Panc1 (cell line): ENCODE measurements around the gene IRF2BP1.

Experiments used
- POLR2AphosphoS5 ChIP-seq: IDR thresholded peaks from 2 replicates; pipeline ENCODE4 v1.6.1; 2012; ENCODE audit warnings: mild to moderate bottlenecking, low read depth, low read length, moderate library complexity
- SIN3A ChIP-seq: IDR thresholded peaks from 2 replicates; pipeline ENCODE4 v1.6.1; 2012; ENCODE audit warnings: low read depth, mild to moderate bottlenecking, low read length, moderate library complexity, borderline replicate concordance; ENCODE audit not compliant: insufficient read depth
- TF ChIP-seq, protein P1 (sequence below): fragments of 450-650 bp; IDR thresholded peaks from 2 replicates; pipeline ENCODE4 v1.5.1; 2017; ENCODE audit warnings: mild to moderate bottlenecking
- TF ChIP-seq, protein P2 (sequence below), 2 experiments: IDR thresholded peaks; 2 replicates each; pipeline ENCODE4 v1.6.1; 2011 to 2012; ENCODE audit warnings: low read depth in 2 of 2, control low read depth in 1 of 2, low read length in 1 of 2, mild to moderate bottlenecking in 1 of 2, moderate library complexity in 1 of 2; ENCODE audit not compliant: insufficient read depth in 1 of 2

DNA sequence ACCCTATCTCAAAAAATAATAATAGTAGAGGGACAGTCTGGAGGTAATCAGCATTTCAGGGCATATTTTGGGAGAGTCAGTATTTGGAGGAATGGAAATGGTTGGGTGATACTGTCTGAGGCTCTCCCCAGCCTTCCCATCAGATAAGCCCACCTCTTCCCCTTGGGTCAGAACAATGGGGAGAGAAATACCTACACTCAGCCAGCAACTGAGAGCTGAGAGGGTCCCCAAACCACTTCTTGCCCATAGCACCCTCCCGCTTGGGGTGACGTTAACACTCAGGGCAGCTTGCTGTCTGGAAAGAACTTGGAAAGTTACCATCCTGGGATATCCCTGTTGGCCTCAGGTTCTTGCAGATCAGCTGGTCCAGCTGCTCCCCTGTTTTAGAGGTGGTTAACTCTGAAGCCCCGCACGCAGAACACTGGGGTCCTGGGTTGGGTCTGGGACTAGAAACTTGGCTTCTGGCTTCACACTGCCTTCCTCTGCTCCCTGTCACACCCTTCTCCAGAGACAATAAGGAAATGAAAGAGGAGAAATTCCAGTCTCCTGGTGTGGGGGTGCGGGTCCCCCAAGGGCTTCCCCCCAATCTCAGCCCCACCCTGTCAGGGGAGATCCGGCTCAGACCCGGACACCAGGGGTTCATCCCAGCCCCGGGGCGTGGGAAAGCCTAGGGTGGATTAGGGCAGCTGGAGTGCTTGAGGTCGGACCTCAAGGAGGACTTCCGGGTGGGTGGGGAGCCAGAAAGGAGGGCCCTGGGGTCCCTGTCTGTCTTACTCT lies 19.4 kb downstream of the IRF2BP1 start:
- TF ChIP-seq, protein P1, sequence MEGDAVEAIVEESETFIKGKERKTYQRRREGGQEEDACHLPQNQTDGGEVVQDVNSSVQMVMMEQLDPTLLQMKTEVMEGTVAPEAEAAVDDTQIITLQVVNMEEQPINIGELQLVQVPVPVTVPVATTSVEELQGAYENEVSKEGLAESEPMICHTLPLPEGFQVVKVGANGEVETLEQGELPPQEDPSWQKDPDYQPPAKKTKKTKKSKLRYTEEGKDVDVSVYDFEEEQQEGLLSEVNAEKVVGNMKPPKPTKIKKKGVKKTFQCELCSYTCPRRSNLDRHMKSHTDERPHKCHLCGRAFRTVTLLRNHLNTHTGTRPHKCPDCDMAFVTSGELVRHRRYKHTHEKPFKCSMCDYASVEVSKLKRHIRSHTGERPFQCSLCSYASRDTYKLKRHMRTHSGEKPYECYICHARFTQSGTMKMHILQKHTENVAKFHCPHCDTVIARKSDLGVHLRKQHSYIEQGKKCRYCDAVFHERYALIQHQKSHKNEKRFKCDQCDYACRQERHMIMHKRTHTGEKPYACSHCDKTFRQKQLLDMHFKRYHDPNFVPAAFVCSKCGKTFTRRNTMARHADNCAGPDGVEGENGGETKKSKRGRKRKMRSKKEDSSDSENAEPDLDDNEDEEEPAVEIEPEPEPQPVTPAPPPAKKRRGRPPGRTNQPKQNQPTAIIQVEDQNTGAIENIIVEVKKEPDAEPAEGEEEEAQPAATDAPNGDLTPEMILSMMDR = no peak
- TF ChIP-seq POLR2AphosphoS5 (no peak), SIN3A (no peak)
- TF ChIP-seq, protein P2, sequence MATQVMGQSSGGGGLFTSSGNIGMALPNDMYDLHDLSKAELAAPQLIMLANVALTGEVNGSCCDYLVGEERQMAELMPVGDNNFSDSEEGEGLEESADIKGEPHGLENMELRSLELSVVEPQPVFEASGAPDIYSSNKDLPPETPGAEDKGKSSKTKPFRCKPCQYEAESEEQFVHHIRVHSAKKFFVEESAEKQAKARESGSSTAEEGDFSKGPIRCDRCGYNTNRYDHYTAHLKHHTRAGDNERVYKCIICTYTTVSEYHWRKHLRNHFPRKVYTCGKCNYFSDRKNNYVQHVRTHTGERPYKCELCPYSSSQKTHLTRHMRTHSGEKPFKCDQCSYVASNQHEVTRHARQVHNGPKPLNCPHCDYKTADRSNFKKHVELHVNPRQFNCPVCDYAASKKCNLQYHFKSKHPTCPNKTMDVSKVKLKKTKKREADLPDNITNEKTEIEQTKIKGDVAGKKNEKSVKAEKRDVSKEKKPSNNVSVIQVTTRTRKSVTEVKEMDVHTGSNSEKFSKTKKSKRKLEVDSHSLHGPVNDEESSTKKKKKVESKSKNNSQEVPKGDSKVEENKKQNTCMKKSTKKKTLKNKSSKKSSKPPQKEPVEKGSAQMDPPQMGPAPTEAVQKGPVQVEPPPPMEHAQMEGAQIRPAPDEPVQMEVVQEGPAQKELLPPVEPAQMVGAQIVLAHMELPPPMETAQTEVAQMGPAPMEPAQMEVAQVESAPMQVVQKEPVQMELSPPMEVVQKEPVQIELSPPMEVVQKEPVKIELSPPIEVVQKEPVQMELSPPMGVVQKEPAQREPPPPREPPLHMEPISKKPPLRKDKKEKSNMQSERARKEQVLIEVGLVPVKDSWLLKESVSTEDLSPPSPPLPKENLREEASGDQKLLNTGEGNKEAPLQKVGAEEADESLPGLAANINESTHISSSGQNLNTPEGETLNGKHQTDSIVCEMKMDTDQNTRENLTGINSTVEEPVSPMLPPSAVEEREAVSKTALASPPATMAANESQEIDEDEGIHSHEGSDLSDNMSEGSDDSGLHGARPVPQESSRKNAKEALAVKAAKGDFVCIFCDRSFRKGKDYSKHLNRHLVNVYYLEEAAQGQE (IDR thresholded peaks at IDR 0.05; ENCODE audit: insufficient read depth in 1 of 2, low read depth in 2 of 2, low read length in 1 of 2) = no peak
